Measurements from ENCODE around the gene SHISA9. TPM values are rescaled to one million over a fixed set of nuclear protein-coding genes. Genes with fewer than 3 reads are reported as not detected.
"Not testable (repeated sequence)": the region's sequence is repeated elsewhere in the genome, so short reads cannot be mapped to it uniquely, and the experiment has no call there.

SHISA9 gene
- total RNA-seq, 1 donor from 2014 or later: 0.52 TPM

GRCh38 chr16:12900156-12900555 is 1.2 kb upstream of the SHISA9 start:
- DNase-seq (ENCODE audit: low spot score): no peak

GRCh38 chr16:12900599-12901203 is 697 bp upstream of the SHISA9 start:
- no peak for DNase-seq (ENCODE audit: low spot score)

- no peak for DNase-seq (ENCODE audit: low spot score)
These were observed 198 bp upstream of the SHISA9 start for GRCh38 chr16:12901204-12901596.

GRCh38 chr16:12902511-12903372 is 1.3 kb downstream of the SHISA9 start:
- DNase-seq (ENCODE audit: low spot score): no peak

- no peak for DNase-seq (ENCODE audit: low spot score)
These were observed 2.3 kb downstream of the SHISA9 start for GRCh38 chr16:12903407-12904328.

- DNase-seq (ENCODE audit: low spot score): no peak
These were observed 2.9 kb downstream of the SHISA9 start for GRCh38 chr16:12904329-12904671.

GRCh38 chr16:12906271-12906670 is 4.9 kb downstream of the SHISA9 start:
- DNase-seq (ENCODE audit: low spot score): no peak

GRCh38 chr16:12906765-12907516 is 5.5 kb downstream of the SHISA9 start:
- DNase-seq (ENCODE audit: low spot score): no peak

GRCh38 chr16:12907670-12908233 is 6.4 kb downstream of the SHISA9 start:
- DNase-seq (ENCODE audit: low spot score): no peak

- no peak for DNase-seq (ENCODE audit: low spot score)
These were observed 15.8 kb downstream of the SHISA9 start for GRCh38 chr16:12917246-12917645.

GRCh38 chr16:12917653-12918052 is 16.3 kb downstream of the SHISA9 start:
- no peak for DNase-seq (ENCODE audit: low spot score)

- DNase-seq (ENCODE audit: low spot score): no peak
These were observed 19.3 kb downstream of the SHISA9 start for GRCh38 chr16:12920739-12921138.

GRCh38 chr16:12923640-12924039 is 22.2 kb downstream of the SHISA9 start:
- not testable (repeated sequence) for DNase-seq (ENCODE audit: low spot score)

- no peak for DNase-seq (ENCODE audit: low spot score)
These were observed 23.8 kb downstream of the SHISA9 start for GRCh38 chr16:12925026-12925800.

- no peak for DNase-seq (ENCODE audit: low spot score)
These were observed 26.2 kb downstream of the SHISA9 start for GRCh38 chr16:12927591-12927990.

- DNase-seq (ENCODE audit: low spot score): no peak
These were observed 29.5 kb downstream of the SHISA9 start for GRCh38 chr16:12930881-12931280.

- no peak for DNase-seq (ENCODE audit: low spot score)
These were observed 35.0 kb downstream of the SHISA9 start for GRCh38 chr16:12936391-12936790.

- no peak for DNase-seq (ENCODE audit: low spot score)
These were observed 40.5 kb downstream of the SHISA9 start for GRCh38 chr16:12941896-12942295.

- no peak for DNase-seq (ENCODE audit: low spot score)
These were observed 41.5 kb downstream of the SHISA9 start for GRCh38 chr16:12942861-12943260.

GRCh38 chr16:12944300-12944699 is 42.9 kb downstream of the SHISA9 start:
- no peak for DNase-seq (ENCODE audit: low spot score)
